ENCODE data around the gene HRH2.

Gene HRH2

GRCh38 chr5:175740014-175740413 is 82.1 kb downstream of the HRH2 start:
- TF ChIP-seq CTCF (IDR thresholded peaks at IDR 0.05; ENCODE audit: low read depth, low read length) = no peak

GRCh38 chr5:175741556-175741955 is 83.7 kb downstream of the HRH2 start:
- no peak for DNase-seq (ENCODE audit: extremely low read depth, low read depth)
- TF ChIP-seq CTCF (IDR thresholded peaks at IDR 0.05; ENCODE audit: low read depth, low read length) = no peak

More at GRCh38 chr5:175740014-175740413, 82.1 kb downstream of the HRH2 start:
- DNase-seq (ENCODE audit: extremely low read depth, low read depth) = no peak

- DNase-seq (ENCODE audit: extremely low read depth, low read depth) = no peak
Measured at GRCh38 chr5:175742290-175742994, 84.6 kb downstream of the HRH2 start.

GRCh38 chr5:175743676-175744210 is 85.9 kb downstream of the HRH2 start:
- no peak for TF ChIP-seq CTCF (IDR thresholded peaks at IDR 0.05; ENCODE audit: low read depth, low read length)
- no peak for DNase-seq (ENCODE audit: extremely low read depth, low read depth)

More at GRCh38 chr5:175742290-175742994, 84.6 kb downstream of the HRH2 start:
- TF ChIP-seq CTCF (IDR thresholded peaks at IDR 0.05; ENCODE audit: low read depth, low read length) = no peak

GRCh38 chr5:175745210-175745609 is 87.3 kb downstream of the HRH2 start:
- DNase-seq (ENCODE audit: extremely low read depth, low read depth) = no peak
- TF ChIP-seq CTCF (IDR thresholded peaks at IDR 0.05; ENCODE audit: low read depth, low read length) = no peak

- no peak for TF ChIP-seq CTCF (IDR thresholded peaks at IDR 0.05; ENCODE audit: low read depth, low read length)
- DNase-seq (ENCODE audit: extremely low read depth, low read depth) = no peak
Measured at GRCh38 chr5:175746851-175747250, 89.0 kb downstream of the HRH2 start.

- no peak for TF ChIP-seq CTCF (IDR thresholded peaks at IDR 0.05; ENCODE audit: low read depth, low read length)
- no peak for DNase-seq (ENCODE audit: extremely low read depth, low read depth)
Measured at GRCh38 chr5:175747539-175748060, 89.7 kb downstream of the HRH2 start.
